IMR-90 (cell line): ENCODE measurements around the gene TUBGCP6. TPM values are rescaled to one million over a fixed set of nuclear protein-coding genes. Genes with fewer than 3 reads are reported as not detected.

Experiments
- ATAC-seq: fragments of 200-7000 bp; cut with Tn5 transposase; 2 replicates; pipeline ENCODE4 v1.9.1; 2020; ENCODE audit warnings: low read depth, mild to moderate bottlenecking, moderate library complexity
- BruUV-seq: library from RNA; stranded (reverse); fragments of 400-500 nt; replicated peaks from 2 replicates; lab custom pipeline; 2021; lab: Mats Ljungman, UMichigan
- CTCF ChIA-PET: fragments of 300-600 bp; formaldehyde crosslinking; extraction: SDS; loops from one replicate; lab custom pipeline; 2021; ENCODE audit warnings: antibody characterized with exemption; lab: Yijun Ruan, JAX
- POLR2A ChIA-PET: fragments of 300-600 bp; sonication (Branson Sonifier 250); formaldehyde crosslinking; loops from one replicate; lab custom pipeline; 2022; ENCODE audit warnings: antibody characterized with exemption; ENCODE audit not compliant: unreplicated experiment; lab: Charles Lee
- DNase-seq: peaks from one replicate; pipeline ENCODE4 v3.0.0; 2013
- H2AFZ ChIP-seq: replicated peaks from 2 replicates; pipeline ENCODE3; 2013; ENCODE audit warnings: low read length, mild to moderate bottlenecking; ENCODE audit not compliant: poor library complexity
- H2AK5ac ChIP-seq: 2 replicates; pipeline ENCODE4 v1.6.1; 2013; ENCODE audit warnings: low read depth, low read length, inconsistent platforms
- H2AK9ac ChIP-seq: replicated peaks from 2 replicates; pipeline ENCODE3; 2013; ENCODE audit warnings: mild to moderate bottlenecking, low read depth, low read length, moderate library complexity; ENCODE audit not compliant: poor library complexity
- H2BK120ac ChIP-seq: 2 replicates; pipeline ENCODE4 v1.6.1; 2013; ENCODE audit warnings: low read depth, low read length, inconsistent platforms
- H2BK15ac ChIP-seq: 3 replicates; pipeline ENCODE4 v1.6.1; 2013; ENCODE audit warnings: low read depth, low read length, inconsistent platforms
- H2BK20ac ChIP-seq: 2 replicates; pipeline ENCODE4 v1.6.1; 2013; ENCODE audit warnings: low read depth, mild to moderate bottlenecking, inconsistent platforms, low read length, moderate library complexity
- H2BK5ac ChIP-seq: 2 replicates; pipeline ENCODE4 v1.6.1; 2013; ENCODE audit warnings: mild to moderate bottlenecking, low read depth, low read length, inconsistent platforms; ENCODE audit not compliant: poor library complexity, severe bottlenecking
- H3K14ac ChIP-seq: replicated peaks from 2 replicates; pipeline ENCODE4 v1.6.1; 2013; ENCODE audit warnings: low read depth, low read length, inconsistent platforms
- H3K18ac ChIP-seq: 2 replicates; pipeline ENCODE4 v1.6.1; 2013; ENCODE audit warnings: low read depth, low read length, control low read depth
- H3K23ac ChIP-seq: 2 replicates; pipeline ENCODE4 v1.6.1; 2013; ENCODE audit warnings: low read depth, low read length, inconsistent platforms
- H3K27ac ChIP-seq: 2 replicates; pipeline ENCODE4 v1.5.1; 2013; ENCODE audit warnings: mild to moderate bottlenecking, control low read depth, low read length; ENCODE audit not compliant: insufficient read depth
- H3K27me3 ChIP-seq: 2 replicates; pipeline ENCODE4 v1.6.1; 2013; ENCODE audit warnings: low read length; ENCODE audit not compliant: control insufficient read depth, insufficient read depth
- H3K36me3 ChIP-seq: 2 replicates; pipeline ENCODE4 v1.6.1; 2013; ENCODE audit warnings: low read length, mixed read lengths; ENCODE audit not compliant: control insufficient read depth, insufficient read depth
- H3K4ac ChIP-seq: 2 replicates; pipeline ENCODE4 v1.6.1; 2013; ENCODE audit warnings: low read depth, low read length, inconsistent platforms
- H3K4me1 ChIP-seq: 2 replicates; pipeline ENCODE4 v1.6.1; 2013; ENCODE audit warnings: low read length, mixed read lengths; ENCODE audit not compliant: control insufficient read depth, insufficient read depth
- H3K4me2 ChIP-seq: 2 replicates; pipeline ENCODE4 v1.6.1; 2013; ENCODE audit warnings: low read depth, mild to moderate bottlenecking, control low read depth, low read length, moderate library complexity
- H3K4me3 ChIP-seq: 2 replicates; pipeline ENCODE4 v1.5.1; 2013; ENCODE audit warnings: low read depth, mild to moderate bottlenecking, control low read depth, low read length, moderate library complexity; ENCODE audit not compliant: insufficient read depth
- H3K56ac ChIP-seq: 2 replicates; pipeline ENCODE4 v1.6.1; 2013; ENCODE audit warnings: low read length, inconsistent platforms; ENCODE audit not compliant: insufficient read depth; ENCODE audit errors: extremely low read depth
- H3K79me1 ChIP-seq, 2 experiments: 2 replicates each; pipeline ENCODE4 v1.6.1; 2013; ENCODE audit warnings: low read length in 2 of 2, inconsistent platforms in 1 of 2, low read depth in 1 of 2
- H3K9ac ChIP-seq: 2 replicates; pipeline ENCODE4 v1.6.1; 2013; ENCODE audit warnings: low read depth, low read length, control low read depth
- H3K9me1 ChIP-seq: 2 replicates; pipeline ENCODE4 v1.6.1; 2013; ENCODE audit warnings: low read length, inconsistent platforms; ENCODE audit not compliant: insufficient read depth
- H3K9me3 ChIP-seq: 2 replicates; pipeline ENCODE4 v1.6.1; 2013; ENCODE audit warnings: low read length; ENCODE audit not compliant: control insufficient read depth, insufficient read depth
- H4K20me1 ChIP-seq: 2 replicates; pipeline ENCODE4 v1.6.1; 2013; ENCODE audit warnings: low read length, inconsistent platforms; ENCODE audit not compliant: insufficient read depth
- H4K5ac ChIP-seq: 2 replicates; pipeline ENCODE4 v1.6.1; 2013; ENCODE audit warnings: mild to moderate bottlenecking, low read depth, low read length, control low read depth
- H4K8ac ChIP-seq, 2 experiments: 2 replicates each; pipeline ENCODE4 v1.6.1; 2013; ENCODE audit warnings: low read depth in 2 of 2, low read length in 2 of 2, control low read depth in 1 of 2, inconsistent platforms in 1 of 2
- H4K91ac ChIP-seq: 2 replicates; pipeline ENCODE4 v1.6.1; 2013; ENCODE audit warnings: low read depth, low read length, inconsistent platforms; ENCODE audit not compliant: insufficient read depth
- CEBPB ChIP-seq: IDR thresholded peaks from 2 replicates; pipeline ENCODE4 v1.6.1; 2012; ENCODE audit warnings: low read depth, low read length, improper control_type of control experiment
- CHD1 ChIP-seq: IDR thresholded peaks from 2 replicates; pipeline ENCODE4 v1.6.1; 2012; ENCODE audit warnings: low read depth, low read length, improper control_type of control experiment
- FOS ChIP-seq: fragments of 150-350 bp; IDR thresholded peaks from 2 replicates; pipeline ENCODE4 v1.6.1; 2016; ENCODE audit warnings: low read depth, low read length
- MAFK ChIP-seq: IDR thresholded peaks from 2 replicates; pipeline ENCODE4 v1.6.1; 2012; ENCODE audit warnings: low read depth, low read length, improper control_type of control experiment
- MAZ ChIP-seq: IDR thresholded peaks from 2 replicates; pipeline ENCODE4 v1.6.1; 2012; ENCODE audit warnings: low read depth, mild to moderate bottlenecking, low read length, improper control_type of control experiment, moderate library complexity, borderline replicate concordance
- MXI1 ChIP-seq: IDR thresholded peaks from 2 replicates; pipeline ENCODE4 v1.6.1; 2012; ENCODE audit warnings: low read depth, mild to moderate bottlenecking, low read length, moderate library complexity, borderline replicate concordance
- NFE2L2 ChIP-seq: fragments of 150-350 bp; IDR thresholded peaks from 2 replicates; pipeline ENCODE4 v1.6.1; 2016; ENCODE audit warnings: low read depth, mild to moderate bottlenecking, low read length
- POLR2A ChIP-seq: IDR thresholded peaks from 2 replicates; pipeline ENCODE4 v1.6.1; 2012; ENCODE audit warnings: mild to moderate bottlenecking, low read depth, low read length
- RAD21 ChIP-seq: IDR thresholded peaks from 2 replicates; pipeline ENCODE4 v1.6.1; 2012; ENCODE audit warnings: low read length, improper control_type of control experiment
- RCOR1 ChIP-seq: IDR thresholded peaks from 2 replicates; pipeline ENCODE4 v1.6.1; 2012; ENCODE audit warnings: mild to moderate bottlenecking, low read length, improper control_type of control experiment; ENCODE audit not compliant: insufficient replicate concordance
- RFX5 ChIP-seq: IDR thresholded peaks from 2 replicates; pipeline ENCODE4 v1.8.0; 2012; ENCODE audit warnings: low read depth, mild to moderate bottlenecking, low read length, moderate library complexity
- SMC3 ChIP-seq: fragments of 150-350 bp; IDR thresholded peaks from 2 replicates; pipeline ENCODE4 v1.6.1; 2016; ENCODE audit warnings: low read depth, mild to moderate bottlenecking, antibody characterized with exemption, low read length, moderate library complexity
- WGBS, 2 experiments: methylation state at CpG; one replicate each; pipeline versions ENCODE4 v1.1.5 to v1.1.7; 2013; ENCODE audit warnings: missing lambda C conversion rate in 2 of 2; ENCODE audit not compliant: insufficient read length in 1 of 2; ENCODE audit errors: extremely low coverage in 2 of 2; 5-methylcytosine and 5-hydroxymethylcytosine counted together
- dilution Hi-C: fragments of 300-500 bp; cut with HindIII; formaldehyde crosslinking; loops from one replicate; pipeline ENCODE4 v1.14.3; 2018; ENCODE audit warnings: low sequenced_read_pairs; ENCODE audit not compliant: unreplicated experiment
- in situ Hi-C: fragments of 300-500 bp; cut with MboI; formaldehyde crosslinking; loops from 3 replicates; pipeline ENCODE4 v1.14.3; 2019; ENCODE audit warnings: low sequenced_read_pairs, inconsistent platforms, mixed read lengths
- intact Hi-C: fragments of 100-400 bp; cut with micrococcal nuclease; formaldehyde crosslinking; loops from 2 replicates; pipeline ENCODE4 v1.10.0; 2022
- polyA plus RNA-seq, 3 experiments: library from polyadenylated mRNA; depleted of rRNA; stranded (reverse); fragments of >200 nt; gene quantifications; 2 replicates each; pipeline ENCODE4 v1.2.3, GENCODE V29; 2012; ENCODE audit warnings: low replicate concordance in 1 of 3
- total RNA-seq: library from RNA; depleted of rRNA; stranded (reverse); fragments of >200 nt; gene quantifications from 2 replicates; pipeline ENCODE4 v1.2.3, GENCODE V29; 2012
- TF ChIP-seq, protein P1 (sequence below): conservative IDR thresholded peaks from 2 replicates; pipeline ENCODE4 v1.5.1; 2012; ENCODE audit warnings: mild to moderate bottlenecking, low read depth, low read length, improper control_type of control experiment
- TF ChIP-seq, protein P2 (sequence below): fragments of 150-350 bp; IDR thresholded peaks from 2 replicates; pipeline ENCODE4 v1.6.1; 2017; ENCODE audit warnings: mild to moderate bottlenecking, antibody characterized with exemption, low read length, low read depth
- TF ChIP-seq, protein P3 (sequence below): fragments of 150-350 bp; IDR thresholded peaks from 2 replicates; pipeline ENCODE4 v1.6.1; 2016; ENCODE audit warnings: low read depth, mild to moderate bottlenecking, low read length, moderate library complexity, borderline replicate concordance

The TUBGCP6 gene
- total and polyA plus RNA-seq, 2 of the 4 experiments (the other 2 are of a cell fraction), result 10.8 to 28.6 TPM

DNA sequence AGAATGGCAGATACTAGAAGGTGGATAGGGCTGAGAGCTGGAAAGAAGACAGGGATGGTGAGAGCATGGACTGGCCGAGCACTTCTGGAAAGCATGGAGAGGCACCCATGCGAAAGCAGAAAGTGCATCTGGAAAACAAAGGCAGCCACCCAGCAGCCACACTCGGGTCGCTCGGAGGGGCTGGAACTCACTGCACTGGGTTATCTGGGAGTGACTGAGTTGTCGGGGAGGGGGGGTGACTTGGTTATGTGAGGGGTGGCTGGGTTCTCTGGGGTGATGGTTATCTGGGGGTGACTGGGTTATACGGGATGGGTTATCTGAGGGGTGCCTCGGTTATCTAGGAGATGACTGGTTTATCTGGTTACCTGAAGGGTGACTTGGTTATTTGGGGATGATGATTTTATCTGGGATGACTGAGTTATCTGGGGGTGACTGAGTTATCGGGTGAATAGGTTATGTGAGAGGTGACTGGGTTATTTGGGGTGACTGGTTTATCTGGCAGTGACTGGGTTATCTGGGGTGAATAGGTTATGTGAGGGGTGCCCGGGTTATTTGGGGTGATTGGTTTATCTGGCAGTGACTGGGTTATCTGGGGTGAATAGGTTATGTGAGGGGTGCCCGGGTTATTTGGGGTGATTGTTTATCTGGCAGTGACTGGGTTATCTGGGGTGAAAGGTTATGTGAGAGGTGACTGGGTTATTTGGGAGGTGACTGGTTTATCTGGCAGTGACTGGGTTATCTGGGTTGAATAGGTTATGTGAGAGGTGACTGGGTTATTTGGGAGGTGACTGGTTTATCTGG lies 76.9 kb downstream of the TUBGCP6 start:
- H3K56ac ChIP-seq, result no peak overlapping the region
- no peak overlapping the region for H2BK20ac ChIP-seq
- dilution Hi-C loops, result no loop called here
- 60% methylated on average over 6 of the region's 11 CpGs; no CpG with 5 or more reads in 1 of the 2 experiments for WGBS, 2 experiments
- H3K4ac ChIP-seq, result no peak overlapping the region
- no peak overlapping the region for H2AFZ ChIP-seq
- H3K4me3 ChIP-seq, result no peak overlapping the region
- no peak overlapping the region for H3K23ac ChIP-seq
- intact Hi-C loops, result no loop called here
- H3K9ac ChIP-seq, result no peak overlapping the region
- ChIA-PET POLR2A (no interaction called here), CTCF (no interaction called here)
- in situ Hi-C loops, result no loop called here
- no peak overlapping the region for H4K5ac ChIP-seq
- no peaks in the 10 kb centered on the region for H3K9me3 ChIP-seq
- no peak overlapping the region for H3K27ac ChIP-seq
- no peaks in the 10 kb centered on the region; the same call in 1 of the 2 replicates for H3K36me3 ChIP-seq
- H3K79me1 ChIP-seq, result no peaks in the 10 kb centered on the region
- peaks cover 27% of the 10 kb centered on the region for H3K27me3 ChIP-seq
- H4K20me1 ChIP-seq, result no peaks in the 10 kb centered on the region
- no peaks in the 10 kb centered on the region for H3K9me1 ChIP-seq
- no peak overlapping the region for H3K14ac ChIP-seq
- no peak overlapping the region for H2AK5ac ChIP-seq
- H2BK5ac ChIP-seq, result no peak overlapping the region
- no peak overlapping the region for H4K8ac ChIP-seq
- no TSS peak for BruUV-seq
- no peak overlapping the region for H2BK15ac ChIP-seq
- ATAC-seq, result no peak
- H3K18ac ChIP-seq, result no peak overlapping the region
- H4K91ac ChIP-seq, result no peak overlapping the region
- no peak overlapping the region for H2AK9ac ChIP-seq
- H2BK120ac ChIP-seq, result no peak overlapping the region
- no peak for DNase-seq
- H3K4me1 ChIP-seq, result no peaks in the 10 kb centered on the region
- H3K4me2 ChIP-seq, result no peak overlapping the region
- TF ChIP-seq, protein P1, sequence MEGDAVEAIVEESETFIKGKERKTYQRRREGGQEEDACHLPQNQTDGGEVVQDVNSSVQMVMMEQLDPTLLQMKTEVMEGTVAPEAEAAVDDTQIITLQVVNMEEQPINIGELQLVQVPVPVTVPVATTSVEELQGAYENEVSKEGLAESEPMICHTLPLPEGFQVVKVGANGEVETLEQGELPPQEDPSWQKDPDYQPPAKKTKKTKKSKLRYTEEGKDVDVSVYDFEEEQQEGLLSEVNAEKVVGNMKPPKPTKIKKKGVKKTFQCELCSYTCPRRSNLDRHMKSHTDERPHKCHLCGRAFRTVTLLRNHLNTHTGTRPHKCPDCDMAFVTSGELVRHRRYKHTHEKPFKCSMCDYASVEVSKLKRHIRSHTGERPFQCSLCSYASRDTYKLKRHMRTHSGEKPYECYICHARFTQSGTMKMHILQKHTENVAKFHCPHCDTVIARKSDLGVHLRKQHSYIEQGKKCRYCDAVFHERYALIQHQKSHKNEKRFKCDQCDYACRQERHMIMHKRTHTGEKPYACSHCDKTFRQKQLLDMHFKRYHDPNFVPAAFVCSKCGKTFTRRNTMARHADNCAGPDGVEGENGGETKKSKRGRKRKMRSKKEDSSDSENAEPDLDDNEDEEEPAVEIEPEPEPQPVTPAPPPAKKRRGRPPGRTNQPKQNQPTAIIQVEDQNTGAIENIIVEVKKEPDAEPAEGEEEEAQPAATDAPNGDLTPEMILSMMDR, result no peak
- TF ChIP-seq MXI1 (no peak), MAFK (no peak), NFE2L2 (no peak), CEBPB (no peak), RCOR1 (no peak), MAZ (no peak), SMC3 (no peak), RAD21 (no peak), CHD1 (no peak), RFX5 (no peak), POLR2A (no peak), FOS (no peak)
- TF ChIP-seq, protein P2, sequence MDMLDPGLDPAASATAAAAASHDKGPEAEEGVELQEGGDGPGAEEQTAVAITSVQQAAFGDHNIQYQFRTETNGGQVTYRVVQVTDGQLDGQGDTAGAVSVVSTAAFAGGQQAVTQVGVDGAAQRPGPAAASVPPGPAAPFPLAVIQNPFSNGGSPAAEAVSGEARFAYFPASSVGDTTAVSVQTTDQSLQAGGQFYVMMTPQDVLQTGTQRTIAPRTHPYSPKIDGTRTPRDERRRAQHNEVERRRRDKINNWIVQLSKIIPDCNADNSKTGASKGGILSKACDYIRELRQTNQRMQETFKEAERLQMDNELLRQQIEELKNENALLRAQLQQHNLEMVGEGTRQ, result no peak
- TF ChIP-seq, protein P3, sequence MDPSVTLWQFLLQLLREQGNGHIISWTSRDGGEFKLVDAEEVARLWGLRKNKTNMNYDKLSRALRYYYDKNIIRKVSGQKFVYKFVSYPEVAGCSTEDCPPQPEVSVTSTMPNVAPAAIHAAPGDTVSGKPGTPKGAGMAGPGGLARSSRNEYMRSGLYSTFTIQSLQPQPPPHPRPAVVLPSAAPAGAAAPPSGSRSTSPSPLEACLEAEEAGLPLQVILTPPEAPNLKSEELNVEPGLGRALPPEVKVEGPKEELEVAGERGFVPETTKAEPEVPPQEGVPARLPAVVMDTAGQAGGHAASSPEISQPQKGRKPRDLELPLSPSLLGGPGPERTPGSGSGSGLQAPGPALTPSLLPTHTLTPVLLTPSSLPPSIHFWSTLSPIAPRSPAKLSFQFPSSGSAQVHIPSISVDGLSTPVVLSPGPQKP, result no peak
